ENCODE results near the gene MACIR.

DNA sequence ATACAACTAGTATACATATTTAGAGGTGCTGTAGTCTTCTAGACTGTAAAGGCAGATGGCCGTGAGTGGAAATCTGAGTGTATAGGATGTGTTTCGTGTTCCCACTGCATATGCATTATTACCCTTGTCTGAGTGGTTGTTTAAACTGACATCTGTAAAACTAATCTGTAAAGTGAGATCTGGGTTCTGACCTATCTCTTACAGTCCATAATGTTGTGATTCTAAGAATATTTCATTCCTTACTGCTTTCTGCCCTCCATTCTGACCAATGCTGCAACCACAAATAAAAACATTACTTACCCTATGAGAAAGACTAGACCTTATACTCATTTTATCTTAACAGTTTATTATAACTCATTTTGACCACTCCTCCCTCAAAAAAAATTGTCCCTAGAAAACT is 47.6 kb upstream of the MACIR start:
- no peak for TF ChIP-seq RAD21 (IDR thresholded peaks at IDR 0.05; ENCODE audit: low read depth)
- TF ChIP-seq EP300 (IDR thresholded peaks at IDR 0.05; ENCODE audit: borderline replicate concordance) = no peak
- TF ChIP-seq NFIC (IDR thresholded peaks at IDR 0.05) = no peak
- no peak for TF ChIP-seq TAF1 (IDR thresholded peaks at IDR 0.05; ENCODE audit: low read depth)

Data from Ishikawa (cell line).